ENCODE results near the gene HELZ.

DNA sequence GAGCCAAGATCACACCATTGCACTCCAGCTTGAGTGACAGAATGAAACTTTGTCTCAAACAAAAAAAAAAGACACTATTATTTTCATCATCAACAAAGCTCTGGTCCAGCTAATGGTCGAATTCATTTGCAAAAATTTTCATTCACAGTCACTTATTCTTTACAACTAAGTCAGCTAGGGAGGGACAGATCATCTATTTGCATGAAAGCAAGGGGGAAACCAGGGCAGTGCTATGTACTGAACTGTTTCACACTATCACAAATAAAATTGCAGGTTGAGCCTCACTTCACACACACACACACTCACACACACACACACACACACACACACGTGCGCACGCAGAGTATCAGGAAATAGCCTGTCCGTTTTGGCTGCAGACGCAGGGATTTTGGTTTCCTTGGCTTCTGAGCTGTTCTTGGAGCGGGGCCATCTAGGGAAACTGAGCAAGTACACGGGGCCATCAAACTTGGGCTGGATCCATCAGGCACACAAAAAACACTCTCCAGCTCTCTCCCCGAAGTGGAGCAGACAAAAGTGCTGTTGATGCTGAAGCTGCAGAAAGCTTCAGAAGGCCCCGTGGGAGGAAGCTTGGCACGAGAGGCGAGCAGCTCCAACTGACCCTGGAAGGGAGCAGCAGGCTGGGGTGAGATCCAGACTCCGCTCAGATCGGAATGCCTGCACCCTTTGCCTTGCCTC, 44.3 kb upstream of the HELZ start:
- TF ChIP-seq CTCF (IDR thresholded peaks at IDR 0.05; ENCODE audit: extremely low read depth in 1 of 2, insufficient read depth in 1 of 2, low read depth in 1 of 2, low read length in 2 of 2) (no peak), POLR2AphosphoS5 (IDR thresholded peaks at IDR 0.05; ENCODE audit: insufficient read depth, low read depth, low read length) (no peak), POLR2A (IDR thresholded peaks at IDR 0.05; ENCODE audit: low read depth, low read length) (no peak), JUN (IDR thresholded peaks at IDR 0.05; ENCODE audit: borderline replicate concordance, insufficient read depth, insufficient read length, low read depth) (no peak), MAX (IDR thresholded peaks at IDR 0.05; ENCODE audit: insufficient read depth, insufficient read length) (peak; percentile 49), FOS (IDR thresholded peaks at IDR 0.05; ENCODE audit: borderline replicate concordance, insufficient read depth, low read length) (no peak), EZH2 (IDR thresholded peaks at IDR 0.05; ENCODE audit: borderline replicate concordance, low read depth, low read length, severe bottlenecking) (no peak)
